Hematopoietic multipotent progenitor cell treated with erythropoietin and hydrocortisone succinate and interleukin-3 and kit ligand, for 6 days (in vitro differentiated cells): ENCODE data around the gene ZW10.
A peak's percentile ranks its signal among the peaks of the same experiment; 100 is the strongest.
"Not testable (repeated sequence)": the region's sequence is repeated elsewhere in the genome, so short reads cannot be mapped to it uniquely, and the experiment has no call there.

ENCODE experiments used
- DNase-seq: peaks from one replicate; pipeline ENCODE4 v3.0.0-alpha.2; 2015

ZW10 gene

GRCh38 chr11:113736323-113736722 lies 37.2 kb downstream of the ZW10 start:
- no peak for DNase-seq

- no peak for DNase-seq
These were observed 41.4 kb downstream of the ZW10 start for GRCh38 chr11:113732092-113732491.

- peak; percentile 42 for DNase-seq
These were observed 42.4 kb downstream of the ZW10 start for GRCh38 chr11:113730887-113731726.

GRCh38 chr11:113729456-113729855 lies 44.0 kb downstream of the ZW10 start:
- no peak for DNase-seq

- DNase-seq, result peak; percentile 9
These were observed 44.7 kb downstream of the ZW10 start for GRCh38 chr11:113728814-113729213.

GRCh38 chr11:113725913-113726312 lies 47.6 kb downstream of the ZW10 start:
- DNase-seq, result no peak

- no peak for DNase-seq
These were observed 48.1 kb downstream of the ZW10 start for GRCh38 chr11:113725407-113725806.

- no peak for DNase-seq
These were observed 48.7 kb downstream of the ZW10 start for GRCh38 chr11:113724778-113725177.

- DNase-seq, result no peak
These were observed 49.7 kb downstream of the ZW10 start for GRCh38 chr11:113723787-113724186.

- no peak for DNase-seq
These were observed 50.6 kb downstream of the ZW10 start for GRCh38 chr11:113722934-113723333.

- DNase-seq, result no peak
These were observed 51.3 kb downstream of the ZW10 start for GRCh38 chr11:113722221-113722620.

GRCh38 chr11:113721462-113722066 lies 51.9 kb downstream of the ZW10 start:
- no peak for DNase-seq

- DNase-seq, result not testable (repeated sequence)
These were observed 53.0 kb downstream of the ZW10 start for GRCh38 chr11:113720478-113720877.

GRCh38 chr11:113715882-113716625 lies 57.4 kb downstream of the ZW10 start:
- no peak for DNase-seq

GRCh38 chr11:113715273-113715672 lies 58.2 kb downstream of the ZW10 start:
- no peak for DNase-seq

GRCh38 chr11:113710989-113711388 lies 62.5 kb downstream of the ZW10 start:
- DNase-seq, result no peak

GRCh38 chr11:113705871-113706655 lies 67.4 kb downstream of the ZW10 start, which contains the start of gene TMPRSS5:
TSS of gene TMPRSS5 (minus strand) at chr11:113706308. CDS start at chr11:113706224, 84 bp downstream.
- DNase-seq, result no peak

- not testable (repeated sequence) for DNase-seq
These were observed 69.9 kb downstream of the ZW10 start for GRCh38 chr11:113703551-113703950.

GRCh38 chr11:113701491-113701890 lies 72.0 kb downstream of the ZW10 start:
- no peak for DNase-seq

- no peak for DNase-seq
These were observed 75.0 kb downstream of the ZW10 start for GRCh38 chr11:113698515-113698914.

GRCh38 chr11:113697756-113698407 lies 75.6 kb downstream of the ZW10 start:
- DNase-seq, result no peak

- DNase-seq, result no peak
These were observed 76.4 kb downstream of the ZW10 start for GRCh38 chr11:113697111-113697510.
